K562 (cell line): ENCODE results near the gene ELK1. TPM values are rescaled to one million over a fixed set of nuclear protein-coding genes. Genes with fewer than 3 reads are reported as not detected.

Source experiments
- CBFB ChIP-seq: sonication (generic); formaldehyde crosslinking; IDR thresholded peaks from 2 replicates; pipeline ENCODE4 v1.4.0; 2020; ENCODE audit warnings: mild to moderate bottlenecking, missing genetic modification reagents
- KLF16 ChIP-seq: IDR thresholded peaks from 2 replicates; pipeline ENCODE4 v1.6.1; 2016; ENCODE audit warnings: antibody characterized with exemption
- MAFG ChIP-seq: fragments of 450-650 bp; conservative IDR thresholded peaks from 2 replicates; pipeline ENCODE4 v1.6.1; 2016; ENCODE audit warnings: missing genetic modification characterization, missing compliant biosample characterization
- MBD2 ChIP-seq: sonication (generic); IDR thresholded peaks from 2 replicates; pipeline ENCODE4 v1.6.1; 2016; ENCODE audit warnings: low read depth, borderline replicate concordance
- NR4A1 ChIP-seq, 2 experiments: fragments of 250-450 bp in 1 of 2; fragments of 450-650 bp in 1 of 2; sonication (Bioruptor Pico) in 1 of 2; IDR thresholded peaks; 2 replicates each; pipeline versions ENCODE4 v1.4.0 to v1.6.1; 2016 to 2020; ENCODE audit warnings: mild to moderate bottlenecking in 2 of 2, missing compliant biosample characterization in 1 of 2, missing genetic modification characterization in 1 of 2, moderate library complexity in 1 of 2
- PHTF2 ChIP-seq: fragments of 250-450 bp; sonication (Bioruptor Pico); IDR thresholded peaks from 2 replicates; pipeline ENCODE4 v1.5.0; 2021; ENCODE audit warnings: mild to moderate bottlenecking
- SP1 ChIP-seq: sonication (generic); formaldehyde crosslinking; IDR thresholded peaks from 2 replicates; pipeline ENCODE4 v1.8.1; 2022; ENCODE audit warnings: mild to moderate bottlenecking, missing genetic modification reagents
- TAF7 ChIP-seq: fragments of 450-650 bp; IDR thresholded peaks from 2 replicates; pipeline ENCODE4 v1.6.1; 2016; ENCODE audit warnings: missing genetic modification characterization, missing compliant biosample characterization
- ZNF146 ChIP-seq: IDR thresholded peaks from one replicate; pipeline ENCODE4 v1.6.1; 2018; ENCODE audit warnings: missing compliant biosample characterization; ENCODE audit not compliant: unreplicated experiment
- ZNF589 ChIP-seq: fragments of 200-800 bp; sonication (Bioruptor generic); IDR thresholded peaks from 2 replicates; pipeline ENCODE4 v1.6.1; 2016; ENCODE audit warnings: low read depth, missing genetic modification characterization, missing compliant biosample characterization
- ZNF668 ChIP-seq: fragments of 250-450 bp; sonication (Bioruptor Pico); IDR thresholded peaks from 2 replicates; pipeline ENCODE4 v1.8.0; 2022; ENCODE audit warnings: mild to moderate bottlenecking, inconsistent platforms
- polyA plus RNA-seq, 8 experiments: library from polyadenylated mRNA; depleted of rRNA in 4 of 8; stranded (reverse) in 5 of 8; unstranded in 3 of 8; fragments of >200 nt; fragmentation: Nextera tagmentation in 2 of 8; fragmentation: Illumina TruSeq in 1 of 8; extraction: Ambion mirVana in 2 of 8; extraction: Trizol in 1 of 8; gene quantifications; 2 replicates each; pipeline versions ENCODE4 v1.2.1 to v1.2.3, GENCODE V29; 2011 to 2014; ENCODE audit warnings: inconsistent platforms in 1 of 8, missing spikeins in 1 of 8
- total RNA-seq, 7 experiments: library from RNA; depleted of rRNA in 6 of 7; stranded (reverse); fragments of >200 nt in 6 of 7; fragmentation: Illumina TruSeq in 2 of 7; extraction: Trizol in 2 of 7; gene quantifications; 2 replicates each; pipeline versions ENCODE4 v1.2.1 to v1.2.3, GENCODE V29; 2011 to 2021; ENCODE audit warnings: low replicate concordance in 1 of 7
- TF ChIP-seq, protein P1 (sequence below): fragments of 150-350 bp; IDR thresholded peaks from 2 replicates; pipeline ENCODE4 v1.6.1; 2014; ENCODE audit warnings: low read depth, mild to moderate bottlenecking, low read length, borderline replicate concordance
- TF ChIP-seq, protein P2 (sequence below): sonication (generic); formaldehyde crosslinking; IDR thresholded peaks from 2 replicates; pipeline ENCODE4 v1.9.0; 2022; ENCODE audit warnings: mild to moderate bottlenecking, missing genetic modification reagents
- TF ChIP-seq, protein P3 (sequence below), 2 experiments: fragments of 450-650 bp; IDR thresholded peaks; 2 replicates each; pipeline ENCODE4 v1.6.1; 2016; ENCODE audit warnings: mild to moderate bottlenecking in 2 of 2, borderline replicate concordance in 1 of 2, low read depth in 1 of 2, moderate library complexity in 1 of 2

Gene ELK1
- total and polyA plus RNA-seq, 9 of the 15 experiments (the other 6 are each of a cell fraction or from before 2014, with no cell fraction given) = 4.4 to 74.9 (median 26.5) TPM

DNA sequence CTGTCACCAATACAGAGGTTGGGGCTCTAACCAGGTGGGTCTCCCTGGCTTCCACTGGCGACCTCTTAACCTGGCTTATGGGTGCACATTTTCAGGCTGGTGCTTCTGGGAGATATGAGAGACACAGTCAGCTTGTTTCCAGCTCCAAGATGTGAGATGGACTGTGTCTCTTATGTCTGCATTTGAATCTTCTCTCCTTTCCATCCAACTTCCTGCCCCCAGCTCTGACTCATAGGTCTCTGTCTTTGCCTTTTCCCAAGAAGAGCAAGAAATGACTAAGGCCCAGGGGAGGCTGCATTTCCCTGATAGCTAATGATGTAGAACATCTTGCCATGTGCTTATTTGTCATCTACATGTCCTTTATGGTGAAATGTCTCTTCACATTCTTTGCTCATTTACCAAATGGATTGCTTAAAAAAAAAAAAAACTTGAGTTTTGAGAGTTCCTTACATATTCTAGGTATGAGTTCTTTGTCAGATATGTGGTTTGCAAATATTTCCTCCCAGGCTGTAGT lies 11.8 kb upstream of the ELK1 start (continued):
- TF ChIP-seq, protein P1, sequence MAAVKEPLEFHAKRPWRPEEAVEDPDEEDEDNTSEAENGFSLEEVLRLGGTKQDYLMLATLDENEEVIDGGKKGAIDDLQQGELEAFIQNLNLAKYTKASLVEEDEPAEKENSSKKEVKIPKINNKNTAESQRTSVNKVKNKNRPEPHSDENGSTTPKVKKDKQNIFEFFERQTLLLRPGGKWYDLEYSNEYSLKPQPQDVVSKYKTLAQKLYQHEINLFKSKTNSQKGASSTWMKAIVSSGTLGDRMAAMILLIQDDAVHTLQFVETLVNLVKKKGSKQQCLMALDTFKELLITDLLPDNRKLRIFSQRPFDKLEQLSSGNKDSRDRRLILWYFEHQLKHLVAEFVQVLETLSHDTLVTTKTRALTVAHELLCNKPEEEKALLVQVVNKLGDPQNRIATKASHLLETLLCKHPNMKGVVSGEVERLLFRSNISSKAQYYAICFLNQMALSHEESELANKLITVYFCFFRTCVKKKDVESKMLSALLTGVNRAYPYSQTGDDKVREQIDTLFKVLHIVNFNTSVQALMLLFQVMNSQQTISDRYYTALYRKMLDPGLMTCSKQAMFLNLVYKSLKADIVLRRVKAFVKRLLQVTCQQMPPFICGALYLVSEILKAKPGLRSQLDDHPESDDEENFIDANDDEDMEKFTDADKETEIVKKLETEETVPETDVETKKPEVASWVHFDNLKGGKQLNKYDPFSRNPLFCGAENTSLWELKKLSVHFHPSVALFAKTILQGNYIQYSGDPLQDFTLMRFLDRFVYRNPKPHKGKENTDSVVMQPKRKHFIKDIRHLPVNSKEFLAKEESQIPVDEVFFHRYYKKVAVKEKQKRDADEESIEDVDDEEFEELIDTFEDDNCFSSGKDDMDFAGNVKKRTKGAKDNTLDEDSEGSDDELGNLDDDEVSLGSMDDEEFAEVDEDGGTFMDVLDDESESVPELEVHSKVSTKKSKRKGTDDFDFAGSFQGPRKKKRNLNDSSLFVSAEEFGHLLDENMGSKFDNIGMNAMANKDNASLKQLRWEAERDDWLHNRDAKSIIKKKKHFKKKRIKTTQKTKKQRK = no peak
- TF ChIP-seq KLF16 (peak; percentile 5; the same call in 1 of the 2 replicates), TAF7 (no peak), MAFG (0 out of 2 replicates have a peak, but pooled peaks have one; percentile 7), CBFB (CRISPR knock-in tag) (no peak), ZNF589 (peak; percentile 55; the same call in 1 of the 2 replicates), PHTF2 (CRISPR knock-in tag) (no peak), MBD2 (no peak), SP1 (CRISPR knock-in tag) (no peak), ZNF668 (CRISPR knock-in tag) (no peak), NR4A1 (CRISPR knock-in tag; IDR thresholded peaks at IDR 0.05) (no peak), NR4A1 (tag; IDR thresholded peaks at IDR 0.05) (no peak), ZNF146 (CRISPR knock-in tag) (no peak)
- TF ChIP-seq, protein P2, sequence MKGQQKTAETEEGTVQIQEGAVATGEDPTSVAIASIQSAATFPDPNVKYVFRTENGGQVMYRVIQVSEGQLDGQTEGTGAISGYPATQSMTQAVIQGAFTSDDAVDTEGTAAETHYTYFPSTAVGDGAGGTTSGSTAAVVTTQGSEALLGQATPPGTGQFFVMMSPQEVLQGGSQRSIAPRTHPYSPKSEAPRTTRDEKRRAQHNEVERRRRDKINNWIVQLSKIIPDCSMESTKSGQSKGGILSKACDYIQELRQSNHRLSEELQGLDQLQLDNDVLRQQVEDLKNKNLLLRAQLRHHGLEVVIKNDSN = no peak
- TF ChIP-seq, protein P3, sequence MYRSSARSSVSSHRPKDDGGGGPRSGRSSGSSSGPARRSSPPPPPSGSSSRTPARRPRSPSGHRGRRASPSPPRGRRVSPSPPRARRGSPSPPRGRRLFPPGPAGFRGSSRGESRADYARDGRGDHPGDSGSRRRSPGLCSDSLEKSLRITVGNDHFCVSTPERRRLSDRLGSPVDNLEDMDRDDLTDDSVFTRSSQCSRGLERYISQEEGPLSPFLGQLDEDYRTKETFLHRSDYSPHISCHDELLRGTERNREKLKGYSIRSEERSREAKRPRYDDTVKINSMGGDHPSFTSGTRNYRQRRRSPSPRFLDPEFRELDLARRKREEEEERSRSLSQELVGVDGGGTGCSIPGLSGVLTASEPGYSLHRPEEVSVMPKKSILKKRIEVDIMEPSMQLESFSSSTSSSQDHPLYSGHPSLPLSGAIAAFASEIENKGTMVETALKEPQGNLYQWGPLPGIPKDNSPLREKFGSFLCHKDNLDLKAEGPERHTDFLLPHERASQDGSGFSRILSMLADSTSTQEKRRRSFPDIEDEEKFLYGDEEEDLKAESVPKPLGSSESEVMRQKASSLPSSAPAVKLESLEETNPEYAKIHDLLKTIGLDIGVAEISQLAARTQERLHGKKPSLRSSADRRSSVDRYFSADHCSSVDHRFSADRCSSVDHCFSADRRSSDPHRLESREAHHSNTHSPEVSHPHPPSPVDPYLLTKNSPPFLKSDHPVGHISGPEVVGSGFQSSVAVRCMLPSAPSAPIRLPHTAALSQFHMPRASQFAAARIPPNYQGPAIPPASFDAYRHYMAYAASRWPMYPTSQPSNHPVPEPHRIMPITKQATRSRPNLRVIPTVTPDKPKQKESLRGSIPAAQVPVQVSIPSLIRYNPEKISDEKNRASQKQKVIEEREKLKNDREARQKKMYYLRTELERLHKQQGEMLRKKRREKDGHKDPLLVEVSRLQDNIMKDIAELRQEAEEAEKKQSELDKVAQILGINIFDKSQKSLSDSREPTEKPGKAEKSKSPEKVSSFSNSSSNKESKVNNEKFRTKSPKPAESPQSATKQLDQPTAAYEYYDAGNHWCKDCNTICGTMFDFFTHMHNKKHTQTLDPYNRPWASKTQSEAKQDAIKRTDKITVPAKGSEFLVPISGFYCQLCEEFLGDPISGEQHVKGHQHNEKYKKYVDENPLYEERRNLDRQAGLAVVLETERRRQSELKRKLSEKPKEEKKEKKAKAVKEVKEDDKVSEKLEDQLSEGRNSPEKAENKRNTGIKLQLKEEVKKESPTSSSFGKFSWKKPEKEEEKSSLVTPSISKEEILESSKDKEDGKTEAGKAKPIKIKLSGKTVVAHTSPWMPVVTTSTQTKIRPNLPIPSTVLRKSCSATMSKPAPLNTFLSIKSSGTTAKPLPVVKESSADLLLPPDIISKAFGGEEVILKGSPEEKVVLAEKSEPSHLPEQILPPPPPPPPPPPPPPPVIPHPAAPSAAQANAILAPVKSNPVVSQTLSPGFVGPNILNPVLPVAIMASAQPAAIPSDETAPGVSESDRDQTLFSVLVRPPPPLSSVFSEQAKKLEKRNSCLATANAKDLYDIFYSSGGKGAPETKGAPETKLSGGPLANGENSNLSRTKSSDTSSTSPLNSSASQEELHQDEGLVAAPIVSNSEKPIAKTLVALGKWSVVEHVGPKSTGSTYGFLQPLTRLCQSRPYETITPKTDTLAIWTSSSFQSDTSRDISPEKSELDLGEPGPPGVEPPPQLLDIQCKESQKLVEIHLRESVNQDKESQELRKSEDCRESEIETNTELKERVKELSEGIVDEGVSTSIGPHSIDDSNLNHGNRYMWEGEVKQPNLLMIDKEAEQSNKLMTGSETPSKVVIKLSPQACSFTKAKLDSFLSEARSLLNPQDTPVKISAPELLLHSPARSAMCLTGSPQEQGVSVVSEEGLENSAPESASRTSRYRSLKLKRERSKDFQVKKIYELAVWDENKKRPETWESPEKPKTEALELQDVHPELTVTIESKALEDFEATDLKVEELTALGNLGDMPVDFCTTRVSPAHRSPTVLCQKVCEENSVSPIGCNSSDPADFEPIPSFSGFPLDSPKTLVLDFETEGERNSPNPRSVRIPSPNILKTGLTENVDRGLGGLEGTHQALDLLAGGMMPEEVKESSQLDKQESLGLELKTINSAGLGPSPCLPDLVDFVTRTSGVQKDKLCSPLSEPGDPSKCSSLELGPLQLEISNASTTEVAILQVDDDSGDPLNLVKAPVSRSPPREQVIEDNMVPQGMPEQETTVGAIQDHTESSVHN (IDR thresholded peaks at IDR 0.05; ENCODE audit: borderline replicate concordance in 1 of 2, low read depth in 1 of 2) = no peak
